HG02938 (cell line): ENCODE results near the gene PIGS.
"Not testable (repeated sequence)": the region's sequence is repeated elsewhere in the genome, so short reads cannot be mapped to it uniquely, and the experiment has no call there.

ENCODE experiments used
- ATAC-seq: cut with Tn5 transposase; IDR thresholded peaks from one replicate; pipeline ENCODE4 v1.9.1; 2021; ENCODE audit warnings: mild to moderate bottlenecking, moderate library complexity; ENCODE audit not compliant: unreplicated experiment

PIGS gene

DNA sequence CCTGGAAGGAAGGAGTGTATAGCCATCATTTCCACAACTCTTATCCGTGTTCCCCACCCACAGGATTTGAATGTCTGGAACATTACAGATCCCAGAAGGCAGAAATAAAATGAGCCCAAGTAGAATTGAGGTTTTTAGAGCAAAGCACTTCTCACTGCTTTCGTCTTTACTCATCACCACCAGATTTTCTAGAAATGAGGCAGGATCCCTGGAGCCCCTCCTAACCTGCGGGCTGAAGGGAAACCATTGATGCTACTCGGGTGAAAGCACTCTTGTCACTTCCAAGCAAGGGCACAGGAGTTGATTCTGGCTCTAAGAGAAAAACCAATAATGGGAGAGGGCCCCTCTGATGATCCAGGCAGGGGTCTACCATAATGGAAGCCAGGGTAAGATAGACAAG, 8.2 kb upstream of the PIGS start:
- no peak for ATAC-seq

GRCh38 chr17:28578246-28579195, 7.2 kb upstream of the PIGS start:
- no peak for ATAC-seq

- no peak for ATAC-seq
These were observed 6.1 kb upstream of the PIGS start for GRCh38 chr17:28577466-28577824.

GRCh38 chr17:28576758-28577465, 5.6 kb upstream of the PIGS start, which contains the start of gene ALDOC:
Gene ALDOC (minus strand): TSS chr17:28576895. CDS start chr17:28575532, 1,363 bp downstream.
- peak; percentile 68 for ATAC-seq

DNA sequence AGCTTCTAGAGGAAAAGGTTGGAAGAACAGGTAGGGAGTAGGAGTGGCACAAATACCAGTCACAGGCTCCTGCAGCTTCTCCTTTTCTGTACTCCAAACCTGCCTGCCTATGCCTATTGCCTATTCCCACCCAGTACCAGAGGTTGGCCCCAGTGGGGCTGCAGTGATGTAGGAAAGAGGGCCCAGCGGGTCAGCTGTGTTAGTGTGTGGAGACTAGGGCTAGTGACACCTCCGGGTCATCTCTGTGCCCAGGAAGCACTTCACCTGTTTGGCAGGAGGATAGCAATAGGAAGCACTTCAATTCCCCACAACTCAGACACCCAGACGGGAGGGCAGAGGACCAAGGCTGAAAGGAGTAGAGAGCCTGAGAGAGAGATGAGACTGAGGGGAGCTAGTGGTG, 4.7 kb upstream of the PIGS start:
- not testable (repeated sequence) for ATAC-seq

- no peak for ATAC-seq
These were observed 3.9 kb upstream of the PIGS start for GRCh38 chr17:28575126-28575795.

GRCh38 chr17:28574526-28574925, 3.2 kb upstream of the PIGS start:
- no peak for ATAC-seq

DNA sequence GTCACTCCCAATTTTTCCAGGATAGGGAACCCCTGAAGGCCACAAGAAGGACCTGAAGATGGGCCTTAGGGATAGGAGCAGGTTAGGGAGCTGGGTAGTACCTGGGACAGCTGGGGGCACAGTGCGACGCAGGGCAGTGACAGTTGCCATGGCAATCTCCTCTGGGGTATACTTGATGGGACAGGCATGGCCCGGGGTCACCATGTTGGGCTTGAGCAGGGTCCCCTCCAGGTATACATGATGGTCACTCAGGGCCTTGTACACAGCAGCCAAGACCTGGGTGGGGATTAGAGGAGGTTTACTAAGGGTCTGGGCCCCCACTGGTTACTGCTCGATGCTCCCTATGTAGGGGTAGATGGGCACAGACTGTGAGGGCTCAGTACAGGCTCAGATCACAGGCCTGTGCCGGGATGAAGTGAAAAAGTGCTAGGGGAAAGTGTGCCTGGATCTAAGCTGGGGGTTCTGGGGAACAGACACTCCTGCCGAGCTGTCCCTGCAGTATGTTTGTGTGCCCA, 2.7 kb upstream of the PIGS start:
- no peak for ATAC-seq

- ATAC-seq: no peak
These were observed 2.2 kb upstream of the PIGS start for GRCh38 chr17:28573521-28573920.

GRCh38 chr17:28573040-28573380, 1.7 kb upstream of the PIGS start:
- ATAC-seq: no peak

GRCh38 chr17:28572259-28573039, 1.1 kb upstream of the PIGS start:
- ATAC-seq: no peak

GRCh38 chr17:28570716-28571360, 486 bp downstream of the PIGS start:
- peak; percentile 11 for ATAC-seq

DNA sequence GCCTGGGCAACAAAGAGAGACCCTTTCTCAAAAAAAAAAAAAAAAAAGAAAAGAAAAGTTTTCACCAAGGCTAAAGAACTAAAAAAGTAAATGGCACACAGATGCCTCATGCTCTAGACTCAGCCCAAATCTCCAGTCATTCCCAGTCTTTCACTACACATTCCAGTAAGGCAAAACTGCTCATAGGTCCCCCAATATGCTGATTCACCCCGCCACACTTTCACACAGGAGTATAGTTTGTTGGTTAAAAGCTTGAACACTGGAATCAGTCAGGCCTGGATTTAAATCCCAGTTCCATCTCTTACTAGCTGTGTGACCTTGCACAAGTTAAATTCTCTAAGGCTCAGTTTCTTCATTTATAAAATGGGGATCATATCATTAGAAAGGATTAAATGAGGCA, 1.9 kb downstream of the PIGS start:
- no peak for ATAC-seq

DNA sequence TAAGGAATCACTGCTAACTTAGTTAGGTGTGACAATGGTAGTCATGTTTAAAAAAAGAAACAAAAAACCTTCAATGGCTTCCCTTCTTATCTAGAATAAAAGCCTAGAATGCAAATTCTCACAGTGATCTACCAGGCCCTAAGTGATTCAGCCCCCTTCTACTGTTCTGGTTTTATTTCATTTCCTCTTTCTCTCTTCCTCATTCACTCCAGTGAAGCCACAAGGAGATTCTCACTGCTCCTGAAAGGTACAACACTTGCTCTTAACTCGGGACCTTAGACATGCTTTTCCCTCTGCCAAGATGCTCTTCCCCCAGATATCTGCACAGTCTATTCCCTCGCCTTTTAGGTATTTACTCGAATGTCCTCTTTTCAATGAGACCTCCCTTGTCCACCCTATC, 3.7 kb downstream of the PIGS start:
- ATAC-seq: no peak

GRCh38 chr17:28563475-28563874, 7.8 kb downstream of the PIGS start:
- ATAC-seq: no peak

DNA sequence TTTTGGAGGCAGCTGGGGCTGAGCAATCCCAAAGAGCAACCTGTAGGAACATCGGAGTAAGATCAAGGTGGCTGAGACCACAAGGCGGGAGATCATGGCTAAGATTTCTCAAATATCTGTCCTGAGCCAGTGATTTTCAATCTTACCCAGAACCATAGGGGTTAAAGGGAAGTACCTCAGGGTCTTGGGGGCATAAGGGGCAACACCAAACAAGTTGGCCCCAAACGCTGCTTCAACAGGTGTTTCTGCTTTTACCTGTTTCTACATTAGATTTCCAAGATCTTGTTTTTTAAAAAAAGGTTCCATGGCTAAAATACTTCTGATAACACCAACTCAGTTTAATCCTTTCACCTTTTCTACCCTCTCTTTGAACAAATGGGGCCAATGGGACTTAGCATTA, 16.3 kb downstream of the PIGS start:
- no peak for ATAC-seq

DNA sequence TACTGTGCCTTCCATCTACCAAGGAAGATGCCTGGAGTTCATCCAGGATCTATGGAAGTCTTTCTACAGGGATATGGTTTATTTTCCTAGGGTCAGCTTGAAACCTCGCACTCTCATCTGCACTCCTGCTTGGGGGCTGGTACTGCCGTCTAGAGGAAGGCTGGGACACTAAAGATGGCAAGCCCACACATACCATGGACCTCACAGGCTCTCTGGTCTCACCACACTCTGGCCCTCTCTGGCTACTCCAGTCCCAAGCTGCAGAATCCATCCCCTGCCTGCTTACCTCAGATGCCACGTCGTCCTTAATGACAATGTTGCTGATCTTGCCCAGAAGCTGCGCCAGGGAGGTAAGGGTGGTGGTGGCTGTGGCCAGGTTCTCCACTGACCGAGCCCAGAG, 16.8 kb downstream of the PIGS start:
- no peak for ATAC-seq

GRCh38 chr17:28553000-28553505, 18.3 kb downstream of the PIGS start:
- no peak for ATAC-seq

- ATAC-seq: no peak
These were observed 18.9 kb downstream of the PIGS start, which contains the start of gene UNC119 for GRCh38 chr17:28552176-28552999. Gene UNC119 (minus strand): TSS chr17:28552624. CDS start chr17:28552557, 67 bp downstream.
